Measurements from ENCODE around the gene UQCRQ.
A peak's percentile ranks its signal among the peaks of the same experiment; 100 is the strongest.

Gene UQCRQ

DNA sequence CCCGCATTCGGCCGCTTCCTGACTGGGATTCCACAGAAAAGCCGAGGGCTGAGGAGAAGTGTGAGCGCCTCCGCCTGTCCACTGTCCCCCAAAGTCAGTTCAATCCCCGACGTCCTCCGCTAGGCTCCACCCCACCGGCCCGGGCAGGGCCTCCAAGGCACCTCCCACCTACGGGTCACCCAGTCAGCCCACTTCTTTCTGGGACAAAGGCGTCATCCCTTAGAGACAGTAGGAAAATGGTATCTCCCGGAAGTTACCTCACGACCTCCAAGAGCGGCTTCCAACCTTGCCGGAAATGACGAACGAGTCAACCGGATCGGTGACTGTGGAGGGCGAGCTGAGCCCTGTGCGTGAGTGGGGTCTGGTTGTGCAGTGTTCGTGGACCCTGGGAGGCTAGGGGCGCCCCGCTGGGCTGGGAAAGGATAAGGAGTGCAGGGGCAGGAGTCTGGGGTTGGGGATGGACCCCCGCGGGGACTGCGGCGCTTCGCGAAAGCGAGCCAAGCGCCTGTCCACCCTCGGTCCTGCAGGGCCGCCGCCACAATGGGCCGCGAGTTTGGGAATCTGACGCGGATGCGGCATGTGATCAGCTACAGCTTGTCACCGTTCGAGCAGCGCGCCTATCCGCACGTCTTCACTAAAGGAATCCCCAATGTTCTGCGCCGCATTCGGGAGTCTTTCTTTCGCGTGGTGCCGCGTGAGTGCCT lies at the start of gene UQCRQ, which contains the start of gene GDF9:
UQCRQ (plus strand) TSS at position 301 of the 704 bp plus-strand sequence; CDS start at position 541, 240 bp downstream.
GDF9 (minus strand) TSS at position 128 of the 704 bp plus-strand sequence. CDS start 1,936 bp downstream, outside the sequence.
- peak; percentile 87 to 90 for DNase-seq (ENCODE audit: low read depth in 2 of 2)

DNA sequence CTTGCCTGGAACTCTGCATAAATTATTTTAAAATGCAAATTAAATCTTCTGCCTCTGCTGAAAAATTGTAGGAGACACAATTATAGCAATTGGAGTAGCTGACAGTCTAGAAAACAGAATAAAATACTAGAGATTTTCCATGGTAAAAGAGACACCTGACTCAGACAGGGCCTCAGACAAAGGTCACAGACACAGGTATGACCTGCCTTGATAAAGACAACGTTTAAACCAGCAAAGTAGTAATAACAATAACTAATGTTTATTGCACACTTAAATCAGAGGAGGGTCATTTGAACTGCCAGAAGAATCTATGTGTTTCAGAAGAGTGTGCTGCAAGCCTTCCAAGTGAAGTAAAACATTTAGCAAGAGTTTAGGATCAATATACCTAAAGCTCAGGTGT lies 49.4 kb upstream of the UQCRQ start:
- no peak for DNase-seq (ENCODE audit: low read depth in 2 of 2)

DNA sequence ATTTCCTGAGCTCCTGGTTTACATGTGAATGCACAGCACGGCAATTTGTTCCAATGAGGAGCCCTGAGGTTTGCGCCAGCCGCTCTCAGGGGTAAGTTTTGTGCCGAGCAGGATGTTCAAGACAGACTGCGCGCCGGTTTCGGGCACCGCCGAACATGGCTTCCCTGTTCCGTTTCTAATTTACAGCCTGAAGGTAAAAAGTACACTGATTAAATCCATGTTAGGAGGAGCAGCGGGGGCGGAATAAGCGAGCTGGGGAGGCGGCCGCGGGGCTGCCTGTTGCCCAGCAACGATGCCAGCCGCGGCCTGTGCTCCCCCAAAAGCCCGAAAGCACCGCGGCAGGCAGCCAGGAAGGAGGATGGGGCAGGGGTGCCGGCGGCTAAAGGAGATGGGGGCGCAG lies 47.0 kb upstream of the UQCRQ start:
- DNase-seq (ENCODE audit: low read depth in 2 of 2) = no peak

- DNase-seq (ENCODE audit: low read depth in 2 of 2) = peak; percentile 77 to 78
Observed at GRCh38 chr5:132820162-132820754, 46.2 kb upstream of the UQCRQ start.

DNA sequence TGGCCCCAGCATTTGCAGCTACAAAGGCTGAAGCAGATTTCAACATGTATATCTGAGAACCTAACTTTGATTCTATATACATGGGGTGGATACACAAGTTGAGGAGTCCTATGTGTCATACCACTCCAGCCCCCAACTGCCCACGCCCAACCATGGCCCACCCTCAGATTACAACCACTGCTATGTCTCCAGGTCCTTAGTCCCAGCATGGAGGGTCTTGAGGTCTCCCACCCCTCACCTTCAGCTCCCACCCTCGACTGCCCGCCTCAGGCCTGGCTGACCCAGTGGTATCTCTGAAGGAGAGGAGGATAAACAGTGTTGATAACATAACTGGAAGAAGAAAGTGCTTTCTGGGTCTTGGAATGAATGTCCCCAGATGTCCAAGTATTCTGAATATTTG lies 45.1 kb upstream of the UQCRQ start:
- DNase-seq (ENCODE audit: low read depth in 2 of 2) = no peak

DNA sequence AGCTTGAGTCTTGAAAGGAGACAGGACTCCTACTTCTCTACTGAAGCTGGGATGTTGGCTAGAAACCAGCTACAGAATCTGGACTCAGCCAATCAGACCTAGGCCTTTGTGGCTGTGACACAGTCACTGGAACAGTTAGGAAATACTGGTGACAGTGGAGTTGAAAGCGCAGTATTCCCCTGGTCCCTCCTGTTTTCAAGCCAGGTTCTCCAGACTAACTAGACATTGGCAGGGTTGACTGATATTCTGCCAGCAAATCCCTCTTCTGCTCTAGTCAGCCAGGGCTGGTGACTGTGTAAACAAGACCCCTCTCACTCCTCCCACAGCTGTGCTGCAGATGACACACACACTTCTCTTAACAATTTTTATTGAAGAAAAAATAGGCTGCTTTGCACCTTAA lies 44.7 kb upstream of the UQCRQ start:
- DNase-seq (ENCODE audit: low read depth in 2 of 2) = no peak

DNA sequence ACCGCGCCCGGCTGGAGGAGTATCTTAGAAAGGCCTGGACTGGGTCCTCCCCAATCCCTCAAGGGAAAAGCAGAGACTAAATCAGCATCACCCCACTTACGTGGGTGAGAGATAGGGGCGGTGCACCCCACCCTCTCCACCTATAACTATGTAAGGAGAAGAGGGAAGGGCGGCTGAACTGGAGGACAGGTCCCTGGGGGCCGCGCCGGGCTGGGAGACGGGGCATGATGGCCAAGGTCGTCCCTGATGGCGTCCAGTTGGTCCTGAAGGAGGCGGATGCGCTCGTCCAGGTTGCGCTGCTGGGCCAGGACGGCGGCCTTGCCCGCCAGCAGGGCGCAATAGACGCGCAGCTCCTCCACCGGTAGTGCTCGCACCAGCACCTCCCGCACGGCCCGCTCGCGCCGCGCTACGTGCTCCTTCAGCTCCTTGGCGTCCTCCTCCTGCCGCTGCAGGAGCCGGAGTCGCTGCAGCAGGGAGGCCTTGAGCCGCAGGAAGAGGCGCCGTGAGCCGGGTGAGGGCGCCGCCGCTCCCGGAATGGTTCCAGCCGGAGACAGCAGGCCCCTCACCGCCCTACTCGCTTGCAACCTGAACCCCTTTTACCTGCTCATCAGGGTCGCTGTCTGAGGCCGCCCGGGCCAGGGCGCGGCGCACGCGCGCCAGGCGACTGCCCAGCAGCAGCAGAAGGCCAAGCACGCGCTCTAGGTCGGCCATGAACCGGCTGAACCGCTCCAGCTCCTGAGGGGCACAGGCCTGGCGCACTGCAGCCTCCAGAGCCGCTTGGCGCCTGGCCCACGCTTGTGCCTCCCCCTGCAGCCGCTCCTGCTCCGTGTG lies 43.6 kb upstream of the UQCRQ start:
- no peak for DNase-seq (ENCODE audit: low read depth in 2 of 2)

DNA sequence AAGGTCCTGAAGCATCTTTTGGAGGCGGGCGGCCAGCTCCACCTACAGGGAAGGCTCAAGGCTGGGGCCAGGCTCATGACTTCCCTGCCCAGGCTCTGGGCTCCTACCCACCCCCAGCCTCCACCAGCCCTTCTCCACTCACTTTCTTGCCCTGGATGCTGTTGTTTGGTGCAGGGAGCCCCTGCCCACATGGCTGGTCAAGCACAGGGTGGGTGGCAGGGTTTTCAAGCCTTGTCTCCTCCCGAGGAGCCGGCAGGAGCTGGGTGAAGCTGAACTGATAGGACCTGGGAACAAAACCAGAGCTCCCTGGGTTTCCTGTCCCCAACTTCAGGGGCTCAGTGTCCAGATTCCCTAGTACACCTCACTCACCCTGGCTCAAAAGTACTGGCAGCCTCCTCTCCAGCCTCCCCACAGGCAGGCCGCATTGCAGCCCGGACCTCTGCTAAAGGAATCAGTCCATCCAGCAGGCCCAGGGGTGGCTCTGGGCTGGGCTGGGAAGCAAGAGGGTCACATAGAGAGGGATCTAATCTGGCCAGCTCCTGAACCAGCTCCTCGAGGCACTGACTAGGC lies 42.9 kb upstream of the UQCRQ start:
- DNase-seq (ENCODE audit: low read depth in 2 of 2) = no peak

GRCh38 chr5:132824426-132824825 lies 42.0 kb upstream of the UQCRQ start:
- no peak for DNase-seq (ENCODE audit: low read depth in 2 of 2)

- no peak for DNase-seq (ENCODE audit: low read depth in 2 of 2)
Observed at GRCh38 chr5:132825033-132825833, 41.2 kb upstream of the UQCRQ start.

GRCh38 chr5:132825834-132826391 lies 40.5 kb upstream of the UQCRQ start:
- DNase-seq (ENCODE audit: low read depth in 2 of 2) = no peak

- no peak for DNase-seq (ENCODE audit: low read depth in 2 of 2)
Observed at GRCh38 chr5:132826424-132827082, 39.9 kb upstream of the UQCRQ start.

DNA sequence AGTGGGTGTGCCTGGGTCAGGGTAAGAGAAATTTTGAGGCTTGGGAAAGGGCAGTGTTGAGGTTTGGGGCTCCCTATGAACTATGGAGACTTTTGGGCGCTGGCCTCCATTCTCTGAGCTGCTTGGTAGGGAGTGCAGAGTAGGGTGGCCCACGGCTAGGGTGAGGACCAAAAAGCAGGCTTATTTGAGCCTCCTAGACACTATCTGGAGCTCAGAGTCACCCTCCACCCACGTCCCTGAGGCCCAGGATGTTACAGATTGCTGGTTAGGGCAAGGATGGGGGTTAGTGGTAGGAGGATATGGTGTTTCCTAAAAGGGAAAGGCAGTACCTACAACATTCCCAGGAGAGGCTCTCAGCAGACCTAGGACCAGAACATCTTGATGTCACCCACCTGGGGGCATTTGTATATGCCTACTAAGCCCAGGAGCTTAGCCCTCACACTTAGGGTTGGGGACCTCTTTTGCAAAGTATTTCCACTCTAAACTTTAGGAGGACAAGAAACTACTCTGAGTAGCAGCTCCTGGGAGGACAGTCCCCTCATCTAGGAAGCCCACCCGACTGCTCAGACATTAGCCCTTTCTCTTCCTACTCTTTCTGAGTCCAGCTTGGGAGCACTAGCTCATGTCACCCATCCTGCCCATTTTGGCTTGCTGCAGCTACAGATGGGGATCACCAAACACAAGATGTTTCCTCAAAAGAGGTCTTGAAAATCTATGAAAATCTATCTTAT lies 38.3 kb upstream of the UQCRQ start:
- DNase-seq (ENCODE audit: low read depth in 2 of 2) = no peak

DNA sequence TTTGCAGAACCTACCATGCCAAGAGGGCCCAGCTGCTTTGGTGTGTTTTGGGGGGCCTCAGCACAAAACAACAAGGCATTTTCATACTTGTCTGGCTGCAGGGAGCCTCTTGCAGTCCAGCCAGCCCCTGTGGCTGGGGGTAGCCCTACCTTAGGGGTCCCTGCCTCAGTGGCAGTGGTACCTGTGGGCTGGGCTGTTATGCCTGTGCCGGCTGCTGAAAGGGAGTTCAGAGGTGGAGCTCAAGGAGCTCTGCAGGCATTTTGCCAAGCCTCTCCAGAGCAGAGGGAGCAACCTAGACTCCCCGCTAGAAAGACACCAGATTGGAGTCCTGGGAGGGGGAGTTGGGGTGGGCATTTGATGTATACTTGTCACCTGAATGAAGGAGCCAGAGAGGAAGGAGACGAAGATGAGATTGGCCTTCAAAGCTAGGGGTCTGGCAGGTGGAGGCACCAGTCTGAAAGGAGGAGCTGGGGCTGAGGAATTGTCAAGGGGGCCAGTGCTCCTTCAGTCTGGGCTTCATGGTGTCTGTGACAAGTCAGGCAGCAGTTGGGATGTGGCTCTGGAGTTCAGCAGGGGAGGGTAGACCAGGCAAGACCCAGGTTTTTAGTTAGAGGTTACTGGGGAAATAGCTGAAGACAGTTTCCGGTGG lies 37.5 kb upstream of the UQCRQ start:
- DNase-seq (ENCODE audit: low read depth in 2 of 2) = no peak

DNA sequence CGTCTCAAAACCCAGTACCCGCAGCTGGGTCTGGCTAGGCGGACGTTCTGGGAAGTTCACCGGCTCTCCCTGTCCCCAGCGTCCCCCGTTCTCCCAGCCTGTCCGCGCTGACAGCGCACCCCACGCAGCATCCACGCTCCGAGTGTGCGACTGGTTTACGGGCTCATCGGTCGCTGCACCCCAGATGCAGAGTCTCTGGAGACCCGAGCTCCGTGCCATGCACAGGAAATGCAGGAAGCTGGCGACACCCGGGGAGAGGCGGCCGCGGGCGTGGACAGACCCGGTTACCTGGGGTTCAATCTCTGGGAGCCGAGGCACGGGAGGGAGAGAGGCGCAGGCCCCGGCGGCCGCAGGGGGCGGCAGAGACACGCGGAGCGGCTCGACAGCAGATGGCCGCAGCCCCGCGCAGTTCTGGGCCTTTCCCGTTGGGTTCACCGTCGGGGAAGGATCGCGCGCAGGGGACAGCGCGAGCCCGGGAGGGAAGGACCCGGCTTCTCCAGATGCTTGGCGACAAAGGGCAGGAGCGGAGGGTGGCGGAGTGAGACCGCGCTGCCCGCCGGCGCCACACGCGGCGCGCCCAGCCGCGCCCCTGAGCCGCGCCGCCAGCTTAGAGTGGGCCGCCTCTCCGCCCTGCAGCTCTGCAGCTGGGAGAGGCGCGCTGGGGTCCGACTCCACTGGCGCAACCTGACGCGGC lies 36.6 kb upstream of the UQCRQ start:
- peak; percentile 49 to 68 for DNase-seq (ENCODE audit: low read depth in 2 of 2)

GRCh38 chr5:132830436-132831094 lies 35.9 kb upstream of the UQCRQ start, which contains the start of gene SHROOM1:
Gene SHROOM1, minus strand, starts transcription at chr5:132830647. Its CDS starts 4,507 bp downstream, at chr5:132826140.
- DNase-seq (ENCODE audit: low read depth in 2 of 2) = no peak

GRCh38 chr5:132831095-132831860 lies 35.2 kb upstream of the UQCRQ start:
- no peak for DNase-seq (ENCODE audit: low read depth in 2 of 2)
